HG03196 (cell line): ENCODE measurements around the gene EFCAB3.
"Not testable (repeated sequence)": the region's sequence is repeated elsewhere in the genome, so short reads cannot be mapped to it uniquely, and the experiment has no call there.

Experiments
- ATAC-seq: cut with Tn5 transposase; IDR thresholded peaks from one replicate; pipeline ENCODE4 v1.9.1; 2021; ENCODE audit not compliant: unreplicated experiment

The EFCAB3 gene

DNA sequence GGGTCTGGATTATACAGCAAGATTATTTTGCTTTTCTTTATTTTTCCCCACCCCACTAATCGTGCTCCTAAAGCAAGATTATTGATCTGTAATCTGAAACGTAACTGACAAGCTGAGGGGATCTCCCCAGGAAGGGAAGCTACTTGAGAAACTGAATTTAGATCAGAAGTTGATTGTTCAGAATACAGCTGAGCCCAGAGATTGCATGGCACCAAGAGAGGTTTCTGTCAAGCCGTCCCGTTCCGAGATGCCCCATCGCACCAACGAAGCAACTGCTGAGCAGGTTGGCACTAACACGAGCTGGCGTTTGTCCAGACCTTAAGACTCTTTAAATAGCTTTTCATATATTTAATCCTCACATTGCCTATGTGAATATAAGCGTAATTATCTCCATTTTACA is 78.1 kb downstream of the EFCAB3 start:
- ATAC-seq = not testable (repeated sequence)

DNA sequence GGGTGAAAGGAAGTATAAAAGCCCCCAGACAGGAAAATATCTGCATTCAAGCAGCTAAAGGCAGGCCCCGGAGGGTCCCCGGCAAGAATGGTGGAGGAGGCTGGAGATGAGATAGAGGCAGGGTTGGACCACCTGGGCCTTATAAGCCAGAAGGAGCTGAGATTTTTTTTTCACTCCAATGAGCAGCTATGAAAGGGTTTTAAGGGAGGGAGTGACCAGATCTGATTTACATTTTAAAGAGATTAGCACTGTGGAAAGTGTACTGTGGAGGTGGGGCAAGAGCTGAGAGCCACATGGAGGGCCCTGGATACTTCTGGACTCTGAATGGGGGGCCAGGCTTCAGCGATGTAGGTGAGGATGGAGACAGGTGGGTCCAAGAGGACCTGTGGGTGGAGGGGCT is 84.1 kb downstream of the EFCAB3 start:
- not testable (repeated sequence) for ATAC-seq

DNA sequence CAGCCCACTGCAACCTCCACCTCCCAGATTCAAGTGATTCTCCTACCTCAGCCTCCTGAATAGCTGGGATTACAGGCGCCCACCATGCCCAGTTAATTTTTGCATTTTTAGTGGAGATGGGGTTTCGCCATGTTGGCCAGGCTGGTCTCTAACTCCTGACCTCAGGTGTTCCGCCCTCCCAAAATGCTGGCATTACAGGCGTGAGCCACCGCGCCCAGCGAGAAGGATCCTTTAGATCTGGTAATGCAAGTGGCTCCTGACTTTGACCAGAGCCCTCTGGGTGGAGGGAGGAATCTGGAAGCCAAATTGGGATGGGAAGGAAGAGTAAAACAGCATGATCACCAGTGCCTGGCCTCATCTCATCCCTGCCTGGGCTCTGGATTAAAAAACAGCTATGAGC is 84.9 kb downstream of the EFCAB3 start:
- ATAC-seq = not testable (repeated sequence)
